Spleen (tissue), 11 donors: ENCODE data around the gene HTATSF1. TPM values are rescaled to one million over a fixed set of nuclear protein-coding genes. Genes with fewer than 3 reads are reported as not detected.

Experiments used
- DNase-seq: peaks from one replicate; pipeline ENCODE4 v3.0.0-alpha.2; 2020
- H3K27ac ChIP-seq, 8 donors: fragments of 200-600 bp; sonication (generic) in 7 of 8; 1 replicate in 4 of 8; 2 replicates in 4 of 8; pipeline versions ENCODE4 v1.5.0 to v1.8.0; 2016 to 2021; ENCODE audit warnings: inconsistent platforms in 4 of 8, mild to moderate bottlenecking in 4 of 8, moderate library complexity in 1 of 8
- H3K27me3 ChIP-seq, 7 donors: fragments of 200-600 bp; sonication (generic) in 6 of 7; replicated peaks in 1 of 7; 1 replicate in 4 of 7; 2 replicates in 3 of 7; pipeline versions ENCODE4 v1.5.0 to v1.8.0; 2016 to 2021; ENCODE audit warnings: inconsistent platforms in 3 of 7, mild to moderate bottlenecking in 1 of 7
- H3K36me3 ChIP-seq, 6 donors: fragments of 200-600 bp; sonication (generic) in 5 of 6; 1 replicate in 4 of 6; 2 replicates in 2 of 6; pipeline versions ENCODE4 v1.5.0 to v1.8.0; 2016 to 2021; ENCODE audit warnings: inconsistent platforms in 2 of 6
- H3K4me1 ChIP-seq, 6 donors: fragments of 200-600 bp; sonication (generic) in 5 of 6; 1 replicate in 3 of 6; 2 replicates in 3 of 6; pipeline versions ENCODE4 v1.5.0 to v1.8.0; 2016 to 2021; ENCODE audit warnings: inconsistent platforms in 3 of 6
- H3K4me3 ChIP-seq, 8 donors: fragments of 200-600 bp; sonication (generic) in 7 of 8; 1 replicate in 4 of 8; 2 replicates in 4 of 8; pipeline versions ENCODE4 v1.5.0 to v1.8.0; 2016 to 2021; ENCODE audit warnings: inconsistent platforms in 4 of 8, mild to moderate bottlenecking in 4 of 8, moderate library complexity in 2 of 8
- H3K9me3 ChIP-seq, 8 donors: fragments of 200-600 bp; sonication (generic) in 7 of 8; 1 replicate in 4 of 8; 2 replicates in 4 of 8; pipeline versions ENCODE4 v1.5.0 to v1.8.0; 2016 to 2021; ENCODE audit warnings: inconsistent platforms in 4 of 8
- POLR2A ChIP-seq, 3 donors: fragments of 450-650 bp; IDR thresholded peaks; one replicate each; pipeline ENCODE4 v1.5.1; 2017; ENCODE audit warnings: antibody characterized with exemption in 3 of 3, mild to moderate bottlenecking in 1 of 3
- POLR2AphosphoS5 ChIP-seq, 3 donors: sonication (generic); formaldehyde crosslinking; IDR thresholded peaks; one replicate each; pipeline ENCODE4 v1.5.1; 2017; ENCODE audit warnings: antibody characterized with exemption in 3 of 3
- WGBS, 5 donors: extraction: QIAGEN DNeasy Blood & Tissue Kit in 3 of 5; methylation state at CpG; one replicate each; pipeline versions ENCODE4 v1.1.5 to v1.1.7; 2013 to 2018; 5-methylcytosine and 5-hydroxymethylcytosine counted together
- intact Hi-C: fragments of 100-400 bp; cut with DNase I; formaldehyde crosslinking; loops from one replicate; pipeline ENCODE4 v1.15.0; 2023; ENCODE audit warnings: low total_unique reads
- polyA plus RNA-seq, 3 donors: library from polyadenylated mRNA; stranded (reverse); fragments of 200-250 nt; gene quantifications; one replicate each; pipeline ENCODE4 v1.2.1, GENCODE V29; 2013
- total RNA-seq, 7 donors: library from RNA; depleted of rRNA in 3 of 7; stranded (reverse); fragments of >200 nt in 3 of 7; fragmentation: NEBNext Ultra II Directional in 4 of 7; extraction: Animal tissue kit (Norgen Biotek cat#: 25700) in 4 of 7; gene quantifications; one replicate each; pipeline versions ENCODE4 v1.1.0 to v1.2.1, GENCODE V29; 2016 to 2021
- TF ChIP-seq, protein P1 (sequence below), 11 experiments: fragments of 200-600 bp in 7 of 11; fragments of 450-650 bp in 4 of 11; sonication (generic) in 4 of 11; IDR thresholded peaks in 8 of 11; conservative IDR thresholded peaks in 3 of 11; 1 replicate in 7 of 11; 2 replicates in 4 of 11; pipeline versions ENCODE4 v1.4.0 to v1.8.0; 2016 to 2021; ENCODE audit warnings: antibody characterized with exemption in 11 of 11, inconsistent platforms in 4 of 11, mild to moderate bottlenecking in 1 of 11
- donor health status: healthy with polysubstance abuse.
- donor health status: DM: no; HTN: no; CAD: no; lungs with moderate emphysema.
- donor health status: DM: no; HTN: no; CAD: no.
- donor health status: Bipolar disorder and iron deficiency.
- donor health status: healthy.
- donor health status: DM: no; HTN: no; CAD: no.
- donor health status: DM: yes; HTN: yes; CAD: no.

HTATSF1 gene
- total and polyA plus RNA-seq, 10 donors = 15.8 to 40.5 (median 25.5) TPM

DNA sequence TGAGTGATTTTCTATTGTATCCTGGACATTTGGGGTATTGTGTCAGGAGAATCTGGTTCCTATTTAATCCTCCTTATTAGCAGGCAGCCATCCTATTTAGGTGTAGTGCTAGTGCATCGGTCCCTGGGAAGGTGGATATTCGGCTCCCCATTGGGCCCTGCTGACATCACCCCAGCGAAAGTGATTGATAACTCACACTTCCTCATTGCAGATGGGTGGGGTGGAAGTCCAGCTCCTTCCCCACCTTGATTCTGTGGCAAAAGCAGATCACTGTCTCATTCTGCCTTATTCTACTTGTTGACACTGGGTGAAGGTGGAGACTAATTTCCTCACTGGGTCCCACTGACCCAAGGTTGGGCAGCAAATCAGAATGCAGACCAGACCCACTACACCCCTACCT, 32.8 kb upstream of the HTATSF1 start:
- H3K36me3 ChIP-seq = no peaks in the 10 kb centered on the region
- H3K27ac ChIP-seq = no peak overlapping the region
- no peak for TF ChIP-seq POLR2AphosphoS5 (IDR thresholded peaks at IDR 0.05)
- TF ChIP-seq, protein P1, sequence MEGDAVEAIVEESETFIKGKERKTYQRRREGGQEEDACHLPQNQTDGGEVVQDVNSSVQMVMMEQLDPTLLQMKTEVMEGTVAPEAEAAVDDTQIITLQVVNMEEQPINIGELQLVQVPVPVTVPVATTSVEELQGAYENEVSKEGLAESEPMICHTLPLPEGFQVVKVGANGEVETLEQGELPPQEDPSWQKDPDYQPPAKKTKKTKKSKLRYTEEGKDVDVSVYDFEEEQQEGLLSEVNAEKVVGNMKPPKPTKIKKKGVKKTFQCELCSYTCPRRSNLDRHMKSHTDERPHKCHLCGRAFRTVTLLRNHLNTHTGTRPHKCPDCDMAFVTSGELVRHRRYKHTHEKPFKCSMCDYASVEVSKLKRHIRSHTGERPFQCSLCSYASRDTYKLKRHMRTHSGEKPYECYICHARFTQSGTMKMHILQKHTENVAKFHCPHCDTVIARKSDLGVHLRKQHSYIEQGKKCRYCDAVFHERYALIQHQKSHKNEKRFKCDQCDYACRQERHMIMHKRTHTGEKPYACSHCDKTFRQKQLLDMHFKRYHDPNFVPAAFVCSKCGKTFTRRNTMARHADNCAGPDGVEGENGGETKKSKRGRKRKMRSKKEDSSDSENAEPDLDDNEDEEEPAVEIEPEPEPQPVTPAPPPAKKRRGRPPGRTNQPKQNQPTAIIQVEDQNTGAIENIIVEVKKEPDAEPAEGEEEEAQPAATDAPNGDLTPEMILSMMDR (IDR thresholded peaks at IDR 0.05 in 8 of 11, conservative IDR thresholded peaks at IDR 0.05 in 3 of 11) = no peak
- TF ChIP-seq POLR2A (IDR thresholded peaks at IDR 0.05) = no peak
- H3K4me3 ChIP-seq = no peak overlapping the region
- 72 to 89% (median 84%) methylated on average over 3 of the region's 3 CpGs for WGBS, 5 donors
- no peaks in the 10 kb centered on the region for H3K27me3 ChIP-seq
- DNase-seq = no peak
- intact Hi-C loops = no loop called here
- no peaks in the 10 kb centered on the region for H3K4me1 ChIP-seq
- no peaks in the 10 kb centered on the region for H3K9me3 ChIP-seq

DNA sequence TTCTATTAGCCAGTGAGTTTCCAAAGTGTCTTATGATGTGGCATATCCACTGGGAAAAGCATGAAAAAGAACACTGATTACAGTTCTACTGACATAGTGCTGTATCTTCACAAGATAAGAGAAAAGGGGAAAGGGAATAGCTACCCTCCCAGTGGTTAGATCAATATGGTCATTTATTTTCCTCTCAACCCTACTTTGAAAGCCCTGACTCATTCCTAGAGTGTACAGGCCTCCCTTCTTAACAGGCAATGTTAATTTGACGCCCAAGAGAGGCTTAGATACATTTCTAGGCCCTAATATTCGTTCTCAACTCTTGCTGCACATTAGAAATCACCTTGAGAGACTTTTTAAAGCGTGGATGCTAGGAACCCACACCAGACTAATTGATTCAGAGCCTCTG, 30.1 kb upstream of the HTATSF1 start:
- Histone ChIP-seq H3K4me3 (no peak overlapping the region), H3K4me1 (no peaks in the 10 kb centered on the region), H3K27me3 (no peaks in the 10 kb centered on the region), H3K36me3 (no peaks in the 10 kb centered on the region), H3K9me3 (no peaks in the 10 kb centered on the region), H3K27ac (no peak overlapping the region)
- intact Hi-C loops = no loop called here
- no peak for DNase-seq
- TF ChIP-seq POLR2AphosphoS5 (IDR thresholded peaks at IDR 0.05) (no peak), POLR2A (IDR thresholded peaks at IDR 0.05) (no peak)
- TF ChIP-seq, protein P1 (IDR thresholded peaks at IDR 0.05 in 8 of 11, conservative IDR thresholded peaks at IDR 0.05 in 3 of 11) = no peak
- WGBS, 5 donors = 43 to 78% (median 60%) methylated on average over 3 of the region's 3 CpGs

DNA sequence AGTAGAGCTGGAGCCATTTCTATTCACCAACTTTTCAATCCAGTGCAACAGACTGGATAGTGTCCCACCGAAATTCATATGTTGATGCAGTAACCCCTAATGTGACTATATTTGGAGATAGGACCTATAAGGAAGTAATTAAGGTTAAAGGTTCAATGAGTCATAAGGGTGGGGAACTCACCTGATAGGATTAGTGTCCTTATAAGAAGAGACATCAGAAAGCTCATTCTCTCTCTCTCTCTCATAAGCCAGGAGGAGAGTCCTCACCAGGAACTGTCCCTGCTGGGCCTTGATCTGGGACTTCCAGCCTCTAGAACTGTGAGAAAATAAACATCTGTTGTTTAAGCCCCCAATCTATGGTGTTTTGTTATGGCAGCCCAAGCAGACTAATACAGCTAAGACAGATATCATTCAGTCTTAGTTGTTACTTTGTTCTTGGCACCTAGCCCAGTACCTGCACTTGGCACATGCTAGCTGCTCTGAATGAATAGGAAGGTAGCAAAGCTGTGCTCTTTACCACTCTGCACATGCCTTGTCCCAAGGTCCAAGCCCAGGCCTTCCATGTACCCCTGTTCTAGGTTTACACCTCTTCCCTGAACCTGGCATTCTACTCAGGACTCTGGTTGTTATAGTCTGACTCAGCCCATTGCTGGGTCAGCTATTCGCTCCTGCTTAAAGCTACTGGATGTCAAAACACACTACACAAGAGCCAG, 28.8 kb upstream of the HTATSF1 start:
- 83 to 92% (median 89%) methylated on average over 1 to 2 of the region's 2 CpGs for WGBS, 5 donors
- H3K9me3 ChIP-seq = no peaks in the 10 kb centered on the region
- no peak overlapping the region for H3K4me3 ChIP-seq
- DNase-seq = no peak
- no peaks in the 10 kb centered on the region for H3K36me3 ChIP-seq
- H3K27me3 ChIP-seq = no peaks in the 10 kb centered on the region
- no peak for TF ChIP-seq POLR2AphosphoS5 (IDR thresholded peaks at IDR 0.05)
- no peak for TF ChIP-seq POLR2A (IDR thresholded peaks at IDR 0.05)
- TF ChIP-seq, protein P1 (IDR thresholded peaks at IDR 0.05 in 8 of 11, conservative IDR thresholded peaks at IDR 0.05 in 3 of 11) = no peak
- no peaks in the 10 kb centered on the region for H3K4me1 ChIP-seq
- no peak overlapping the region for H3K27ac ChIP-seq
- intact Hi-C loops = no loop called here

DNA sequence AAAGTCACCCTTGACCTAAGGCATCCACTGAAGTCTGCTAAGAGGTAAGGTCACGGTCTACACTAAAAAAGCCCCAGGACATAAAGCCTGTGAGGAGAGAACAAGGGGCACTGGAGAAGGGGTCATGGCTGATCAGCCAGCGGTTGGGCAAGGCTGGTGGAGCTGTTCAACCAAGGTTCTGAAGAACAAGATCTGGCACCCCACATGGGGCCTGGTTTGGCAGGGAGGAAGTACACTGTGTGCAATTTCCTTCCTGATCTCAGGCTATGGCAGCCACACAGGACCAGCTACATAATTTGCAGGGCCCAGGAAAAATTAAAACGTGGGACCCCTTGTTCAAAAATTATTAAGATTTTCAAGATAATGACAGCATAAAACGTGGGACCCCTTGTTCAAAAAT, 23.7 kb upstream of the HTATSF1 start:
- H3K9me3 ChIP-seq = no peaks in the 10 kb centered on the region
- H3K27ac ChIP-seq = no peak overlapping the region
- TF ChIP-seq POLR2A (IDR thresholded peaks at IDR 0.05) (no peak), POLR2AphosphoS5 (IDR thresholded peaks at IDR 0.05) (no peak)
- TF ChIP-seq, protein P1 (IDR thresholded peaks at IDR 0.05 in 8 of 11, conservative IDR thresholded peaks at IDR 0.05 in 3 of 11) = no peak
- H3K27me3 ChIP-seq = no peaks in the 10 kb centered on the region
- WGBS, 5 donors = 44 to 80% (median 65%) methylated on average over 4 of the region's 4 CpGs
- intact Hi-C loops = no loop called here
- DNase-seq = no peak
- H3K4me1 ChIP-seq = no peaks in the 10 kb centered on the region
- no peaks in the 10 kb centered on the region for H3K36me3 ChIP-seq
- no peak overlapping the region for H3K4me3 ChIP-seq
